GM23248 (cell line): ENCODE results near the gene CD300A. TPM values are rescaled to one million over a fixed set of nuclear protein-coding genes. Genes with fewer than 3 reads are reported as not detected.
"Not testable (repeated sequence)": the region's sequence is repeated elsewhere in the genome, so short reads cannot be mapped to it uniquely, and the experiment has no call there.

Experiments used
- DNase-seq: peaks from one replicate; pipeline ENCODE4 v3.0.0-alpha.2; 2015
- H2AFZ ChIP-seq: fragments of 200-600 bp; sonication (generic); 2 replicates; pipeline ENCODE4 v1.6.1; 2016; ENCODE audit warnings: antibody characterized with exemption
- H3F3A ChIP-seq: fragments of 200-600 bp; sonication (generic); 2 replicates; pipeline ENCODE4 v1.6.1; 2016; ENCODE audit warnings: mild to moderate bottlenecking, antibody characterized with exemption, mixed run types; ENCODE audit not compliant: insufficient read depth
- H3K27ac ChIP-seq: fragments of 200-600 bp; sonication (generic); 2 replicates; pipeline ENCODE4 v1.5.1; 2016; ENCODE audit warnings: mild to moderate bottlenecking
- H3K27me3 ChIP-seq: fragments of 200-600 bp; sonication (generic); replicated peaks from 2 replicates; pipeline ENCODE4 v1.6.1; 2016; ENCODE audit warnings: mild to moderate bottlenecking; ENCODE audit not compliant: insufficient read depth
- H3K36me3 ChIP-seq: fragments of 200-600 bp; sonication (generic); 2 replicates; pipeline ENCODE4 v1.6.1; 2016; ENCODE audit warnings: low read depth, mild to moderate bottlenecking
- H3K4me1 ChIP-seq: fragments of 200-600 bp; sonication (generic); 2 replicates; pipeline ENCODE4 v1.6.1; 2016; ENCODE audit warnings: mild to moderate bottlenecking; ENCODE audit not compliant: insufficient read depth
- H3K4me2 ChIP-seq: fragments of 200-600 bp; sonication (generic); one replicate; pipeline ENCODE4 v1.6.1; 2016; ENCODE audit warnings: mild to moderate bottlenecking; ENCODE audit not compliant: unreplicated experiment
- H3K4me3 ChIP-seq: fragments of 200-600 bp; sonication (generic); 2 replicates; pipeline ENCODE4 v1.5.1; 2016; ENCODE audit warnings: mild to moderate bottlenecking
- H3K79me2 ChIP-seq: fragments of 200-600 bp; sonication (generic); 2 replicates; pipeline ENCODE4 v1.6.1; 2016; ENCODE audit warnings: mild to moderate bottlenecking; ENCODE audit not compliant: insufficient read depth
- H3K9ac ChIP-seq: fragments of 200-600 bp; sonication (generic); 2 replicates; pipeline ENCODE4 v1.6.1; 2016; ENCODE audit warnings: mild to moderate bottlenecking
- H3K9me2 ChIP-seq: fragments of 200-600 bp; sonication (generic); 2 replicates; pipeline ENCODE4 v1.6.1; 2016; ENCODE audit warnings: mixed run types, mild to moderate bottlenecking, moderate library complexity; ENCODE audit not compliant: insufficient read depth
- H3K9me3 ChIP-seq: fragments of 200-600 bp; sonication (generic); one replicate; pipeline ENCODE4 v1.6.1; 2017; ENCODE audit warnings: low read depth
- H4K20me1 ChIP-seq: fragments of 200-600 bp; sonication (generic); 2 replicates; pipeline ENCODE4 v1.6.0; 2016; ENCODE audit not compliant: insufficient read depth
- EZH2 ChIP-seq: fragments of 200-600 bp; sonication (generic); IDR thresholded peaks from 2 replicates; pipeline ENCODE4 v1.6.1; 2018; ENCODE audit warnings: antibody characterized with exemption, mild to moderate bottlenecking; ENCODE audit not compliant: insufficient read depth, poor library complexity, severe bottlenecking
- EZH2phosphoT487 ChIP-seq: fragments of 200-600 bp; sonication (generic); IDR thresholded peaks from 2 replicates; pipeline ENCODE4 v1.6.1; 2018; ENCODE audit warnings: antibody characterized with exemption, moderate library complexity, mild to moderate bottlenecking, low read depth; ENCODE audit not compliant: insufficient read depth
- WGBS, 2 experiments: methylation state at CpG; one replicate each; pipeline ENCODE4 v1.1.6; 2015 to 2017; ENCODE audit warnings: low lambda C conversion rate in 2 of 2, low coverage in 1 of 2; ENCODE audit errors: missing lambda C conversion rate in 2 of 2; 5-methylcytosine and 5-hydroxymethylcytosine counted together
- in situ Hi-C: fragments of 300-500 bp; cut with MboI; formaldehyde crosslinking; loops from 2 replicates; pipeline ENCODE4 v1.15.0; 2020
- polyA plus RNA-seq: library from polyadenylated mRNA; unstranded; fragments of >200 nt; fragmentation: Nextera tagmentation; extraction: Ambion mirVana; gene quantifications from 2 replicates; pipeline ENCODE4 v1.2.1, GENCODE V29; 2016
- total RNA-seq: library from RNA; depleted of rRNA; stranded (reverse); fragments of >200 nt; shearing (Covaris generic); gene quantifications from 2 replicates; pipeline ENCODE4 v1.2.3, GENCODE V29; 2014

The CD300A gene
- total and polyA plus RNA-seq, 2 experiments from 2014 or later = not detected

DNA sequence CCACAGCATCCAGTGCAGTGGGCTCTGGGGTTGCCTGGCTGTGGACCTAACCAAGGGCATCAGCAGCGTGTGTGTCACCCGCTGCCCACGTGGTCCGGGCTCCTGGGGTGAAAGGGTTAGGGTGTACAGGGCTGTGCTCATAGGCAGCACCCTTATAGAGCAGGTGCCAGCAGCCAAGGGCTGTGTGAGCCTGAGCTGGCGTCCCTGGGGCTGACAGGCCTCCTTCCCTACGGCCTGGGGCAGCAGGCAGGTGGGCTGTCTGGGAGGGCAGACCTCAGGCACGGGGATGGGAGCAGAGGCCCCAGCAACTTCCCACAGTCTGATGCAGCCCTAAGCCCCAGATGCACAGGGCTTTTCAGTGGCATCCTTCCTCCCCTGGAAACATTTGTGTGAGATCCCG is 13.9 kb downstream of the CD300A start:
- no peak for DNase-seq
- no peak overlapping the region for H3K9ac ChIP-seq
- no peaks in the 10 kb centered on the region for H3K36me3 ChIP-seq
- H4K20me1 ChIP-seq = no peaks in the 10 kb centered on the region
- no peak overlapping the region for H2AFZ ChIP-seq
- no peak overlapping the region for H3K4me3 ChIP-seq
- H3K27me3 ChIP-seq = no peaks in the 10 kb centered on the region; the same call in 1 of the 2 replicates
- H3K9me3 ChIP-seq = no peaks in the 10 kb centered on the region
- peaks cover 9% of the 10 kb centered on the region; the same call in 1 of the 2 replicates for H3K4me1 ChIP-seq
- H3F3A ChIP-seq = no peaks in the 10 kb centered on the region
- 74% methylated on average over 8 of the region's 8 CpGs for WGBS, 2 experiments
- no peaks in the 10 kb centered on the region for H3K79me2 ChIP-seq
- in situ Hi-C loops = no loop called here
- H3K4me2 ChIP-seq = no peak overlapping the region
- TF ChIP-seq EZH2phosphoT487 = no peak
- no peak for TF ChIP-seq EZH2
- H3K27ac ChIP-seq = no peak overlapping the region
- no peaks in the 10 kb centered on the region for H3K9me2 ChIP-seq

DNA sequence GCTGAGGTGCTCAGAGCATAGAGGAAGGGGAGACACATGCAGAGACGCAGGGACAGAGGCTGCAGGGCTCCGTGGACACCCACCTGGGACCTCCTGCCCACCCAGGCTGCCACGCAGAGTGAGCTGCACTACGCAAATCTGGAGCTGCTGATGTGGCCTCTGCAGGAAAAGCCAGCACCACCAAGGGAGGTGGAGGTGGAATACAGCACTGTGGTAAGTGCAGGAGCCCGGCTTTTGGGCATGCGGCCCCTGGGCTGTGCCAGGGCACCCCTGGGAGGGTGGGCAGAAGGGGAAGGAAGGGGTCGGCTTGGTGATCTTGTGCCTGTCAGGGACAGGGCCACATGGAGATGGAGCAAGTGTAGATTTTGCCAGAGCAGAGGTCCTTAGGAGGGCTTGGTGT is 15.2 kb downstream of the CD300A start:
- Histone ChIP-seq H2AFZ (no peak overlapping the region), H3F3A (no peaks in the 10 kb centered on the region), H3K4me2 (no peak overlapping the region), H3K9me3 (no peaks in the 10 kb centered on the region), H3K9me2 (no peaks in the 10 kb centered on the region), H3K9ac (no peak overlapping the region), H3K79me2 (no peaks in the 10 kb centered on the region), H3K36me3 (no peaks in the 10 kb centered on the region), H3K4me3 (no peak overlapping the region), H3K4me1 (peaks cover 9% of the 10 kb centered on the region; the same call in 1 of the 2 replicates), H3K27me3 (no peaks in the 10 kb centered on the region; the same call in 1 of the 2 replicates), H3K27ac (no peak overlapping the region), H4K20me1 (no peaks in the 10 kb centered on the region)
- no peak for DNase-seq
- in situ Hi-C loops = no loop called here
- TF ChIP-seq EZH2 (no peak), EZH2phosphoT487 (no peak)
- WGBS, 2 experiments = 70 to 75% methylated on average over 6 to 7 of the region's 7 CpGs

DNA sequence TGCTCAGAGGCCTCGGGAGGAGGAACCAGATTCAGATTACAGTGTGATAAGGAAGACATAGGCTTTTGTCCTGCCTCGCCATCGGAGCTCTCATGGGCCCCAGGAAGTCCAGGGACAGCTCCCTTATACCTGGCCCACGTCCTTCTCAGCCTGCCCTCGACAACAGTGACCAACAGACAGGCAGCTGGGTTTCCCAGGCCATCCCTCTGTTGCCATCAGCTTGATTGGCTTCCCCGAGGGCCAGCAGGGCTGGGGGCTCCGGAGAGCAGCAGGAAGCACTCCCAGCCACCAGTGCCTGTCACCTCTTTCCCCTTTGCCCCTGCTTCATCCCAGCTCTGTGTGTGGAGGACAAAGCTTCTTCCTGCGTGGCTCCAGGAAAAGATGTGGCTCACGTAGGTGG is 17.6 kb downstream of the CD300A start:
- in situ Hi-C loops = no loop called here
- DNase-seq = no peak
- Histone ChIP-seq H3K27ac (no peak overlapping the region), H3K36me3 (no peaks in the 10 kb centered on the region), H2AFZ (no peak overlapping the region), H3K9me3 (no peaks in the 10 kb centered on the region), H3K4me2 (no peak overlapping the region), H3K4me3 (no peak overlapping the region), H3K9me2 (no peaks in the 10 kb centered on the region), H3F3A (no peaks in the 10 kb centered on the region), H4K20me1 (no peaks in the 10 kb centered on the region), H3K27me3 (no peaks in the 10 kb centered on the region; the same call in 1 of the 2 replicates), H3K4me1 (no peaks in the 10 kb centered on the region), H3K79me2 (no peaks in the 10 kb centered on the region), H3K9ac (no peak overlapping the region)
- WGBS, 2 experiments = 41 to 48% methylated on average over 9 of the region's 9 CpGs
- TF ChIP-seq EZH2phosphoT487 = no peak
- TF ChIP-seq EZH2 = no peak

DNA sequence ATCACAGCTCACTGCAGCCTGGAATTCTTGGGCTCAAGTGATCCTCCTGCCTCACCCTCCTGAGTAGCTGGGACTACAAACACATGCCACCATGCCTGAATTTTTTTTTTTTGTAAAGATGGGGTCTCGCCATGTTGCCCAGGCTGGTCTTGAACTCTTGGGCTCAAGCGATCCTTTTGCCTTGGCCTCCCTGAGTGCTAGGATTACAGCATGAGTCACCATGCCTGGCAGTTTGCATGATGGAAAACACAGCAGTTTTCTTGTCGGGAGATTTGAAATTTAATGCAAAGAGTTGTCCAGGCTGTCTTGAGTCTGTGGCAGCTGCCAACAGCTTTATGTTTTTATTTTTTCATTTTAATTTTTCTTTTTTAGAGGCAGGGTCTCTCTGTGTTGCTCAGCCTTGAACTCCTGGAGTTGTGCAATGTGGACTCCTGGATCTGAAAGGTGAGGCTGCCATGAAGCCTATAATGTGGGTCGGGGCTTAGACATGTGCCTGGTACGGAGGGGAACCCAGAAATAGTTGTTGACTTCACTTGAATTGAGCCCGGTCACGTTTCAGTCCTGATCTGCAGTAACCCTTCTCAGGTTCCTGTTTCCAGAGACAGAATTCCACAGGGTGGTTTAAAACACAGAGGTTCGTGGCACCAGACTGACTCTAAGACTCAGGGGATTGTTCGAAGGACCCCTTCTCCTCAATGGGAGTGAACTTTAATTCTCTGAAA is 18.7 kb downstream of the CD300A start:
- in situ Hi-C loops = no loop called here
- H3K27ac ChIP-seq = no peak overlapping the region

DNA sequence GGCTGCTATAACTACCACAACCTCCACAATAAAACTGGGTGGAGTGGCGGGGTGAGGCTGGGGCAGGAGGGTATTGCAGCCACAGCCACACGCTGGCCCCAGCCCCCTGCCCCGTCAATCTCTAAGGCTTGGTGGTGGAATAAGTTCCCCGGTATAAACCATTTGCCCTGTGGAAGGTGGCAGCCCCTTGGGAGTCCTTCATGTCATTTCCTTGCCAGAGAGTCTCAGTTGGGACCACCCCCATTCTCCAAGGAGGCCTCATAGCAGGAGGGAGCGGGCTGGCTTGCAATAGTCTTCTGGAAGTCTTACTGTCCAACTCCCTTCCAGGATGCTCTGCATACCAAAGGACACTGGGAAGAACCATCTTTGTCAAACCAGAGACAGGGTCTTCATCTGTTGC is 19.4 kb downstream of the CD300A start:
- H4K20me1 ChIP-seq = no peaks in the 10 kb centered on the region
- no peaks in the 10 kb centered on the region for H3K36me3 ChIP-seq
- 69 to 76% methylated on average over 5 of the region's 5 CpGs for WGBS, 2 experiments
- H3K9ac ChIP-seq = no peak overlapping the region
- no peak overlapping the region for H2AFZ ChIP-seq
- no peaks in the 10 kb centered on the region for H3K4me1 ChIP-seq
- H3K79me2 ChIP-seq = no peaks in the 10 kb centered on the region
- no peaks in the 10 kb centered on the region for H3K9me2 ChIP-seq
- TF ChIP-seq EZH2 = no peak
- TF ChIP-seq EZH2phosphoT487 = no peak
- no peaks in the 10 kb centered on the region for H3F3A ChIP-seq
- in situ Hi-C loops = no loop called here
- H3K9me3 ChIP-seq = no peaks in the 10 kb centered on the region
- no peak overlapping the region for H3K27ac ChIP-seq
- H3K4me2 ChIP-seq = no peak overlapping the region
- no peak for DNase-seq
- H3K27me3 ChIP-seq = no peaks in the 10 kb centered on the region; the same call in 1 of the 2 replicates
- H3K4me3 ChIP-seq = no peak overlapping the region

More for the DNA sequence above, 18.7 kb downstream of the CD300A start:
- no peaks in the 10 kb centered on the region for H3K9me3 ChIP-seq
- H3K79me2 ChIP-seq = no peaks in the 10 kb centered on the region
- no peak overlapping the region for H2AFZ ChIP-seq
- H3F3A ChIP-seq = no peaks in the 10 kb centered on the region
- no peaks in the 10 kb centered on the region; the same call in 1 of the 2 replicates for H3K27me3 ChIP-seq
- no peak for DNase-seq
- H3K4me2 ChIP-seq = no peak overlapping the region
- no peaks in the 10 kb centered on the region for H3K4me1 ChIP-seq
- H3K9ac ChIP-seq = no peak overlapping the region
- H3K9me2 ChIP-seq = no peaks in the 10 kb centered on the region
- TF ChIP-seq EZH2phosphoT487 = no peak
- H4K20me1 ChIP-seq = no peaks in the 10 kb centered on the region
- no peak overlapping the region for H3K4me3 ChIP-seq
- 53 to 54% methylated on average over 9 of the region's 9 CpGs for WGBS, 2 experiments
- no peaks in the 10 kb centered on the region for H3K36me3 ChIP-seq

DNA sequence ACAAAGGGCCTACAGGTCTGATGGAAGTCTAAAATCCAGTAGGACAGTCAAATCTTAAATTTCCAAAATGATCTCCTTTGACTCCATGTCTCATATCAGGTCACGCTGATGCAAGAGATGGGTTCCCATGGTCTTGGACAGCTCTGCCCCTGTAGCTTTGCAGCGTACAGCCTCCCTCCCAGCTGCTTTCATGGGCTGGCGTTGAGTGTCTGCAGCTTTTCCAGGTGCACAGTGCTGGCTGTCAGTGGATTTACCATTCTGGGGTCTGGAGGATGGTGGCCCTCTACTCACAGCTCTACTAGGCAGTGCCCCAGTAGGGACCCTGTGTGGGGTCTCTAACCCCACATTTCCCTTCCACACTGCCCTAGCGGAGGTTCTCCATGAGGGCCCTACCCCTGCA is 21.8 kb downstream of the CD300A start:
- H3K9ac ChIP-seq, H3K4me3 ChIP-seq, DNase-seq, H3K36me3 ChIP-seq, H3K9me3 ChIP-seq, H3K4me1 ChIP-seq, H2AFZ ChIP-seq, H3K27ac ChIP-seq, H3K79me2 ChIP-seq, H3K9me2 ChIP-seq, in situ Hi-C loops, H3K4me2 ChIP-seq, H3F3A ChIP-seq, H4K20me1 ChIP-seq, H3K27me3 ChIP-seq: not testable (repeated sequence)
- WGBS, 2 experiments = 56 to 80% methylated on average over 4 of the region's 4 CpGs
